GM18511 (cell line): ENCODE measurements around the gene GTF2B.
"Not testable (repeated sequence)": the region's sequence is repeated elsewhere in the genome, so short reads cannot be mapped to it uniquely, and the experiment has no call there.

Experiments
- ATAC-seq: cut with Tn5 transposase; IDR thresholded peaks from one replicate; pipeline ENCODE4 v1.9.1; 2021; ENCODE audit warnings: mild to moderate bottlenecking, moderate library complexity; ENCODE audit not compliant: unreplicated experiment

The GTF2B gene, protein sequence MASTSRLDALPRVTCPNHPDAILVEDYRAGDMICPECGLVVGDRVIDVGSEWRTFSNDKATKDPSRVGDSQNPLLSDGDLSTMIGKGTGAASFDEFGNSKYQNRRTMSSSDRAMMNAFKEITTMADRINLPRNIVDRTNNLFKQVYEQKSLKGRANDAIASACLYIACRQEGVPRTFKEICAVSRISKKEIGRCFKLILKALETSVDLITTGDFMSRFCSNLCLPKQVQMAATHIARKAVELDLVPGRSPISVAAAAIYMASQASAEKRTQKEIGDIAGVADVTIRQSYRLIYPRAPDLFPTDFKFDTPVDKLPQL

DNA sequence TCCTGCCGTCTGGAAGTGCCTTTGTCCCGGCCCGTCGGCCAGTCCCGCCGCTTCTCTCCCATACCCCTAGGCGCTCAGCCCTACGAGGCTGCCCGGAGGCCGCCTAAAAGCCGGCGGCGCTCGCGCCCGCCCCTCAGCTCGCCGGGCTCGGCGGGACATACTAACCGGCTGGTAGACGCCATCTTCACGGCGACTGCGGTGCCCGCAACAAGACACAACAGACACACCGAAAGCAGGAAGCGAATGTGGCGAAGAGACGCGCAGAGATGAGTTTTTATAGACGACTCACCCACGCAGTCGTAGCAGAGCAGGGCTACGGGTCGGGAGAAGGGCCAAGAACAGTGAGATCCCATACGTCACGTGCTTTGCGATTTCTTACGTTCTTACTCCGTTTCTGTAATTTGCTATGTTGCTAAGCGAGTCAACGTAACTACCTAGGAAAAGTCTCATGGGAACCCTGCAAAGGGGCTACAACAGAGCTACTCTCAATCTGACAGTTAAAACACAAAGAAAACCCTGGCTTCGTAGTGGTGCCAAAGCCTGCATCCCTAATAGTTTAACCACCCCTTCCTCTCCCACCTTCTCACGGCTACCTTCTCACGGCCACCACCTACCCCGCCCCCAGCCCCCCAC, at the start of gene GTF2B:
Gene GTF2B, minus strand, starts transcription at position 250 of the 633 bp plus-strand sequence. Its CDS starts 68 bp downstream, at position 182.
- ATAC-seq = peak; percentile 92

GRCh38 chr1:88938528-88938927, 47.2 kb upstream of the GTF2B start:
- ATAC-seq = not testable (repeated sequence)

- ATAC-seq = no peak
Observed at GRCh38 chr1:88936760-88937342, 45.5 kb upstream of the GTF2B start.

DNA sequence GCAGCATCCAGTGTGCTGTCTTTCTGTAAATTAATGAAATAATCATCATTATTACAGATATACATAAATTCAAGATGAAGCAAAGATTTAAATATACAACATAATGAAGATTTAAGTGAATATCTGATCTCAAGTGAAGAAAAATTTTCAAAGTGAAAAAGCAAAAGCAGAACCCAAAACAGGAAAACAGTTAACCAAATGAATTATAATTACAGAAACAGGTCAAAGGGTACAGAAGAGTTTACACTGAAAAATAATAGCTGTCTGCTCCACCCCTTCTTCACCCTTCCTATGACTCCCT, 44.8 kb upstream of the GTF2B start:
- ATAC-seq = no peak

- peak; percentile 60 for ATAC-seq
Observed at GRCh38 chr1:88935522-88936222, 44.3 kb upstream of the GTF2B start.

GRCh38 chr1:88930176-88930575, 38.8 kb upstream of the GTF2B start:
- not testable (repeated sequence) for ATAC-seq

DNA sequence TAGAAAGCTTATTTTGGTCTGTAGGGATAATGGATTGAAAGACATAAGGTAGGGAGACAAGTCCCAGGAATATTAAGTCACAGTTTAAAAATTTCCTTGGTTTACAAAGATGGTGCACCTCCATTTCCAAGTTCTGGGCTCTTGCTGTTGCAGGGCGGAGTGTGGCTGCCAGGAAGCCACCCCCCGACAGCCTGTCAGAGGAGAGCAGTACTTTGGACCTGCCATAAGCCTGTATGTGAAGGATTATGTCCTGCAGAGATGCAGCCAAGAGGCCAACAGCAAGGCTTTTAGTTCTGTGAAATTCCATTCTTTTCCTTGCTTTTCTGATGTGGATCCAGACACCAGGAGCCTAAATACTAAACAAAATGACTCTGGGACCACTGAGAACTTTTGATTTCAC, 31.9 kb upstream of the GTF2B start:
- ATAC-seq = no peak

DNA sequence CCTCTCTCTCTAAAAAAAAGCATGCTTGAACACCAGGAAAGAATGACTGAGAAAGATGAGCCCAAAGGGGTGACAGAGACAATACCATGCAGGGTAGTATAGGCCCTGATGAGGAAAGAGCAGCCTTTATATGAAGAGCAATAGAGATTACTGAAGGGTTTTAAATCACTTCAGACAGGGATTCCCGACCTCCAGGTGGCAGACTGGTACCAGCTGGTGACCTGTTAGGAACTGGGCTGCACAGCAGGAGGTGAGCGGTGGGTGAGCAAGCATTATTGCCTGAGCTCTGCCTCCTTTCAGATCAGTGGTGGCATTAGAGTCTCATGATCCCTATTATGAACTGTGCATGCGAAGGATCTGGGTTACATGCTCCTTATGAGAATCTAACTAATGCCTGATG, 30.8 kb upstream of the GTF2B start:
- no peak for ATAC-seq

DNA sequence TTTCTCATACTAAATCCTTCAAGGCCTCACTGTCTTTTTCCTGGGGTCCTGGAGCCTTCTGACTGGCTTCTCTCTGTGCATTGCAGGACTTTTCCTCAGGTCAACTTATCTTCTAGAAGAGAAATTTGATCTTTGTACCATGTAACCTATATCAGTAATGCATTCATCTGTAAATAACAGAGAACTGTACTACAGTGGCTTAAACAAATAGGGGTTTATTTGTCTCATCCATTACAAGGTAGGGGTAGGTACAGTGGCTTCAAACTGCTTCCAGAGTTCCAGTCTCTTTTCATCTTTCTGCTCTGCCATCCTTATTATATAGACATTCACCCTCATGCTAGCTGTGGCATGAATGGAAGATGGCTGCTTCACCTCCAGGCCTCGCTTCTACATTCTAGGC, 29.5 kb upstream of the GTF2B start:
- no peak for ATAC-seq

- ATAC-seq = no peak
Observed at GRCh38 chr1:88917321-88918025, 26.1 kb upstream of the GTF2B start.

DNA sequence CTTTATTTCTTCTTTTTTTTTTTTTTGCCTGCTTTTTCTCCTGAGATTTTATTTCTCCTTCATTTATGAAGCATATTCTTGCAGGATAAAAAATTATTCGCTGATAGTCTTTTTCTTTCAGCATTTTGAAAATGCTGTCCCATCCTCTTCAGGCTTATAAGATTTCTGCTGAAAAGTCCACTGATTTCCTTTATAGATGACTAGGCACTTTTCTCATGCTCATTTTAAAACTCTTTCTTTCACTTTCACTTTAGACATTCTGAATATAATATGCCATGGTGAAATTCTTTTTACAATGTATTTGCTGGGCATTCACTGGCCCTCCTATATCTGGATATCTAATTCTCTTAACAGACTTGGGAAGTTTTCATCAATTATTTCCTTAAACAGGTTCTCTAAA, 25.5 kb upstream of the GTF2B start:
- ATAC-seq = no peak

DNA sequence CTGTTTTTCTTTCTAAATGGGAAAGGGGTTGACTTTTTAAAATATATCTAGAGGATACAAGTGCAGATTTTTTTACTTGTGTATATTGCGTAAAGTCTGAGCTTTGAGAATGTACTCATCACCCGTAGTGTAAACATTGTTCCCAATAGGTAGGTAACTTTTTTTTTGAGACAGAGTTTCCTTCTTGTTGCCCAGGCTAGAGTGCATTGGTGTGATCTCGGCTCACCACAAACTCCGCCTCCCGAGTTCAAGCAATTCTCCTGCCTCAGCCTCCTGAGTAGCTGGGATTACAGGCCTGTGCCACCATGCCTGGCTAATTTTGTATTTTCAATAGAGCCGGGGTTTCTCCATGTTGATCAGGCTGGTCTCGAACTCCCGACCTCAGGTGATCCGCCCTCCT, 20.4 kb upstream of the GTF2B start:
- ATAC-seq = not testable (repeated sequence)

DNA sequence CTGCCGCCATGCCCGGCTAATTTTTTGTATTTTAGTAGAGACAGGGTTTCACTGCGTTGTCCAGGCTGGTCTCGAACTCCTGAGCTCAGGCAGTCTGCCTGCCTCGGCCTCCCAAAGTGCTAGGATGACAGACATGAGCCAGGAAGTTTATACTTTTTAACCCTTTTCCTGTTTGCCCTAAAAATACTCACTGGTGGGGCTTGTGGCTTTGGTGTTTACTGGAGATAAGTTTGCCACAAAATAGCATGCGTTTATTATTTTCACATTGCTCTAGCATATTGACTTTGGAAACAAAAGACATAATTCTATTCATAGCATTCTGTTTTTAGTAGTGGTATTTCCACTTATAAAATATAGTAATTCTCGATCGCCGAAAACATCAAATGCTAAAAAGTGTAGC, 19.8 kb upstream of the GTF2B start:
- ATAC-seq = no peak

- ATAC-seq = no peak
Observed at GRCh38 chr1:88910401-88910800, 19.0 kb upstream of the GTF2B start.

DNA sequence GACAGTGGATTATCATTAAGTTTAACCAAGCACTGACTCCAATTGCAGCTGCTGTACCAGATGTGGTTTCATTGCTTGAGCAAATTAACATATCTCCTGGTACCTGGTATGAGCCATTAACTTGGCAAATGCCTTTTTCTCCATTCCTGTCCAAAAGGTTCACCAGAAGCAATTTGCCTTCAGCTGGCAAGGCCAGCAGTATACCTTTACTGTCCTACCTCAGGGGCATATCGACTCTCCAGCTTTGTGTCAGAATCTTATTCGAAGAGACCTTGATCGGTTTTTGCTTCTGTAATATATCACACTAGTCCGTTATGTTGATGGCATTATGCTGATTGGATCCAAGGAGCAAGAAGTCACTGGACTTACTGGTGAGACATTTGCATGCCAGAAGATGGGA, 9.5 kb upstream of the GTF2B start:
- no peak for ATAC-seq

- ATAC-seq = no peak
Observed at GRCh38 chr1:88897070-88897730, 5.8 kb upstream of the GTF2B start.

- ATAC-seq = no peak
Observed at GRCh38 chr1:88892357-88892877, 1.1 kb upstream of the GTF2B start.

DNA sequence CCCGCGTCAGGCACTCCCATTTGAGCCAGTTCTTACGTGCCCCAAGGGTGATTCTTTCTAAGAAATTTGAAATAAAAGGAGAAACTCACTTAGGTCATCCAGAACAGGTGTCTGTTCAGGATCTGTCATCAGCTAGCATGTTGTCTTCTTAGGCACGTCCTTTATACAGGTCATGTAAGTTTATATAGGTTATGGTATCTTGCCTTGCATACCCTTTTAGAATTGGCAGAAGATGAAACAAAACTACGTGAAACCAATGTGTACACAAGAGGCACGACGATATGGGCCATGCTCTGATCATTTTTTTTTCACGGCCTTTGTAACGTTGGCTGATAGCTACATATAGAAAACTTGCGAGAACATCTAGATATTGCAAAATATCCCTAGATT, 579 bp upstream of the GTF2B start:
- ATAC-seq = no peak

DNA sequence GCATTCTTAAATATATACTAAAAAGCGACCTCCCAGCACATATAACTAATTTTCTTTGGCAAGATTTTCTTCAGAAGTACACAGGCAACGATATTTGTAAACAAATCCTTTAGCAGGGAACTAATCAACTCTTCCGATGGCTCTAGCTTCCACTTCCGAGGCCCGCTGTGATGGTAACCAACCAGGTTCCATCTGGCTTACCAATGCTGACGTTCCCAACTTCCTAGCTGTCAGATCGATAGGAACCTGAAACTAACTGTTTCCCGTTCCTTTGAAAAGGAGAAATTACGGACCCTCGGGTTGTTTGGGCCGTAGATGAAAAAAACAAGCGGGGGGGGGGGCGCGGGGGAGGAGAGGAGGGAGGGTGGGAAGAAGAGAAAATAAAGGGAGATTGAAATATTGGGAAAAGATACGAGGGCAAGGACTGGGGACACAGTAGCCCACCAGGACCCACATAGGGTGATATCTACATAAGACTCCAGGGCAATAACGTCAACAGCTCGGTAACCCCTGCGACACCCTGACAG, 513 bp downstream of the GTF2B start:
- peak; percentile 21 for ATAC-seq

DNA sequence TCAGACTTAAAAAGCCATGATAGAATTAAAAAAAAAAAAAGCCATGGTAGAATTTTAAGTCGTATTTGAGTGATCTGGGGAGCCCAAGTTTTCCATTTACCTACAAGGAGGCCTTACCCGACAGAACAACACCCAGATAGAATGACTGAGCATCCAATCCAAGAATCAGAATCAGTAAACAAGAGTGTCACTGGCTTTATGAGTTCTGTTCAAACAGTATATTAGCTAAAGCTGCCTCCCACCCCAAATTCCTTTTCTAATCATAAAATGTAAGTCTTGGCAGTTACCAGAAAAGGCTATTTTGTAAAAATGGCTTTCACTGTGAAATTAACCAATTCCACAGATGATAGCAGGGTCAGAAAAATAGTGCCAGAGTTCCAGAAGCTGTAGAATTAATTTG, 1.2 kb downstream of the GTF2B start:
- no peak for ATAC-seq
